Activated naive CD8-positive, alpha-beta T cell treated with anti-CD3 and anti-CD28 coated beads, Interleukin-2, amount 10 ng/mL, durations not matched to agents 7 days and 5 days (primary cell): ENCODE results near the gene REPS2. TPM values are rescaled to one million over a fixed set of nuclear protein-coding genes. Genes with fewer than 3 reads are reported as not detected.
A peak's percentile ranks its signal among the peaks of the same experiment; 100 is the strongest.

Experiments
- ATAC-seq: fragments of 150-1000 bp; cut with Tn5 transposase; one replicate; pipeline ENCODE4 v1.10.0; 2021; ENCODE audit warnings: low read depth, moderate library complexity
- POLR2A ChIA-PET: fragments of 350-600 bp; sonication (Branson Sonifier 250); formaldehyde crosslinking; loops from one replicate; lab custom pipeline; 2021; ENCODE audit warnings: antibody characterized with exemption; lab: Charles Lee
- DNase-seq: peaks from one replicate; pipeline ENCODE4 v3.0.0; 2021
- H3K27ac Mint-ChIP-seq: one replicate; pipeline ENCODE4 v1.8.0; 2022; ENCODE audit warnings: mild to moderate bottlenecking, mixed read lengths
- H3K27me3 Mint-ChIP-seq: one replicate; pipeline ENCODE4 v1.8.0; 2022; ENCODE audit warnings: mild to moderate bottlenecking, moderate library complexity, mixed read lengths
- H3K36me3 Mint-ChIP-seq: one replicate; pipeline ENCODE4 v1.8.0; 2021; ENCODE audit warnings: mild to moderate bottlenecking, mixed read lengths
- H3K4me1 Mint-ChIP-seq: one replicate; pipeline ENCODE4 v1.8.0; 2021; ENCODE audit warnings: mixed read lengths
- H3K4me3 Mint-ChIP-seq: one replicate; pipeline ENCODE4 v1.8.0; 2022; ENCODE audit warnings: mild to moderate bottlenecking, moderate library complexity, mixed read lengths
- H3K9me3 Mint-ChIP-seq: one replicate; pipeline ENCODE4 v1.8.0; 2021; ENCODE audit warnings: mixed read lengths
- total RNA-seq, 2 experiments: library from RNA; stranded (reverse); gene quantifications; one replicate each; pipeline ENCODE4 v1.2.3, GENCODE V29; 2021

REPS2 gene
- total RNA-seq, 2 experiments from 2014 or later, result 0.08 to 0.31 TPM

DNA sequence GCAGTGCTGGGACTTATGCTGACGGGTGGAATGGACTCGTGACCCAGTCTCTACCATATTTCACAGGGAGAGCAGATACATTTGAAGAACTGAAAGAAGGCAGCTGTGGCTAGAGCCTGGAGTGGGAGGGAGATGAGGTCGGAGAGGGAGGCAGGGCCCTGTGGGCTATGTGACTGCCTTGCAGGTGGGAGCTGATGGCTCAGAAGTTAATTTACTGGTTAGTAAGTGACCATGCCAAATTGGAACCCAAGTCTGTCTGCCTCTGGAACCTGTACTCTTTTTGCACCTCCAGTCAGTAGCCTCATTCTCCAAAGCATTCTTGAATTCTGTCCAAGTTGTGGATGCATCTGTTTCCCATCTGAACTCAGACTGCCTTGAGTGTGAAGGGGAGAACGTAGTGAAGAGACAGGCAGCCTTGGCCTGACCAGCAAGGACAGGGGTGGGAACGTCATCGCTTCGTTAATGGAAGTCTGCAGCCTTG lies 92.3 kb downstream of the REPS2 start:
- ATAC-seq, result no peak

DNA sequence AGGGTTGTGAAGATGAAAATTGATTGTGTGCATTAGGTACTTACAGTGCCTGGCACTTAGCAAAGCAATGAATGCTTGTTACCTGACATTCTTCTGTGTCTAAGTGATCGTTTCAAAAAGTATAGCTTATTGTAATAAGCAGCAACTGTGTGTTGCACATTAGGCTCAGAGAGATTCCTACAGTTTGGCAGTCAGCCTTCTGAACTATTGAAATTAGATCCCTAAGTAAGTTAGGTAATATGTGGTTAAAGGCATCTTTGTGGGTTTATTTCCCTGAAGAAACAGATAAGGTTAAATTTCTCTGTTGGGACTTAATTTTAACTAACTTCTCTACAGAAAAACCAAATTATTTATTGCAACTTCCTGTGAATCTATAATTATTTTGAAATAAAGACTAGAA lies 93.4 kb downstream of the REPS2 start:
- Mint-ChIP-seq H3K36me3 (no peaks in the 10 kb centered on the region), H3K9me3 (peaks cover 2% of the 10 kb centered on the region), H3K27me3 (no peaks in the 10 kb centered on the region), H3K4me3 (no peak overlapping the region), H3K4me1 (no peaks in the 10 kb centered on the region), H3K27ac (no peak overlapping the region)
- no peak for ATAC-seq
- no peak for DNase-seq
- POLR2A ChIA-PET, result no interaction called here

More for the DNA sequence above, 92.3 kb downstream of the REPS2 start:
- POLR2A ChIA-PET, result no interaction called here
- H3K4me3 Mint-ChIP-seq, result no peak overlapping the region
- no peaks in the 10 kb centered on the region for H3K4me1 Mint-ChIP-seq
- H3K27me3 Mint-ChIP-seq, result no peaks in the 10 kb centered on the region
- no peak for DNase-seq
- H3K27ac Mint-ChIP-seq, result no peak overlapping the region
- no peaks in the 10 kb centered on the region for H3K36me3 Mint-ChIP-seq
- H3K9me3 Mint-ChIP-seq, result peaks cover 2% of the 10 kb centered on the region

DNA sequence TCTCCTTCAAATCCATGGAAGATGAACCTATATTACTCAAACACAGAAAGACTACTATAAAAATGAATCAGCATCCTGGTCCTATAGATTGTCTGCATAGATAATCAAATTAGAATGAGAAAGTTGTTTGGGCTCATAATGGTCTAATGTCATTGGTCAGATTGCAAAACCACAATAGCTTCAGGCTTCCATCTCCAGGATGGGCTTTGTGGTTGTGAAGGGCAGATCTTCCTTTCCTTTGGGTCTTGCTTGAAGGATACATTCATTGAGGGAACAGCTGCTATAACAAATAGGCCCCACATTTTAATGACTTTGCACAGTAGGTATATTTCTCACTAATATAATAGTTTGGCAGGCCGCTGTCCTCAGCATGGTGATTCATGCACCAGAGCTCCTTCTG lies 94.3 kb downstream of the REPS2 start:
- Mint-ChIP-seq H3K9me3 (peaks cover 2% of the 10 kb centered on the region), H3K4me1 (no peaks in the 10 kb centered on the region), H3K36me3 (no peaks in the 10 kb centered on the region), H3K4me3 (no peak overlapping the region), H3K27me3 (no peaks in the 10 kb centered on the region), H3K27ac (no peak overlapping the region)
- DNase-seq, result no peak
- POLR2A ChIA-PET, result no interaction called here
- no peak for ATAC-seq

DNA sequence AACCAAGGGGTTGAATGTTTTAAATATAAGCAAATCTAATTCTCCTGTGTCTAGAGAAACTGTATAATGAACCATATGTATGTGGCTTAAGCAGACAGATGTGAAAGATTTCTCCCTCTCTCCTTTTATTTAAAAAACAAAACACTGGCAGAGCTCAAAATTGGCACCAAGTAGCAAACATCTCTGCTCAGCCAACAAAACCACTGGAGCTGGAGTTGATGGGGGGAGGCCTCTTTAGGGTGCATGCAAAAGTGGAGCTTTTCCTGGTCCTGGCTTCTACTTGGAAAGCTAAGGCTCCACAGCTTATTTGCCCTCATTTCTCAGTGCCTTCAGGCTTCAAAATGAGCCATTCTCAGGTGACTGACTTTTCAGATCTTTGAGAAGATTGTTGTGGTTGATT lies 95.6 kb downstream of the REPS2 start:
- Mint-ChIP-seq H3K36me3 (no peaks in the 10 kb centered on the region), H3K4me3 (no peak overlapping the region), H3K9me3 (peaks cover 2% of the 10 kb centered on the region), H3K4me1 (peaks cover 3% of the 10 kb centered on the region), H3K27ac (no peak overlapping the region), H3K27me3 (no peaks in the 10 kb centered on the region)
- DNase-seq (no peak), ATAC-seq (no peak)
- POLR2A ChIA-PET, result no interaction called here

GRCh38 chrX:17046478-17047097 lies 100.1 kb downstream of the REPS2 start:
- no peak overlapping the region for H3K27ac Mint-ChIP-seq
- H3K9me3 Mint-ChIP-seq, result no peaks in the 10 kb centered on the region
- no peaks in the 10 kb centered on the region for H3K36me3 Mint-ChIP-seq
- POLR2A ChIA-PET, result no interaction called here
- H3K4me1 Mint-ChIP-seq, result peaks cover 3% of the 10 kb centered on the region
- ATAC-seq (peak; percentile 45), DNase-seq (peak; percentile 19)
- H3K4me3 Mint-ChIP-seq, result no peak overlapping the region
- H3K27me3 Mint-ChIP-seq, result no peaks in the 10 kb centered on the region

DNA sequence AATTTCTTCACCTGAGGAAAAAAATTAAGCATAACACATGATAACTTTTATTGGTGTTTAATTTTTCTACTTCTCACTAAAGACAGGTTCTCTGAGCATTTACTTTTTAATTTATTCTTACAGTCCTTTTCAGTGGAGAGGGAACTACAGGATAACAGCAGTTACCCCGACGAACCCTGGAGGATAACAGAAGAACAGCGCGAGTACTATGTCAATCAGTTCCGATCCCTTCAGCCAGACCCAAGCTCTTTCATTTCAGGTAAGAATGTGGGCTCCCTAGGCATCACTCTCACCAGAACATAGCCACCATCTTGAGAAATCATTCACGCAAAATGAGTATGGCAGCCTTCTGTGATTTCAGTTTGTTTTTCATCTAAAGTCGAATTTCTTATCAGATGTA lies 100.8 kb downstream of the REPS2 start:
- ATAC-seq, result no peak
- no peaks in the 10 kb centered on the region for H3K9me3 Mint-ChIP-seq
- POLR2A ChIA-PET, result no interaction called here
- H3K27me3 Mint-ChIP-seq, result no peaks in the 10 kb centered on the region
- H3K27ac Mint-ChIP-seq, result no peak overlapping the region
- peaks cover 3% of the 10 kb centered on the region for H3K4me1 Mint-ChIP-seq
- no peak overlapping the region for H3K4me3 Mint-ChIP-seq
- no peak for DNase-seq
- H3K36me3 Mint-ChIP-seq, result no peaks in the 10 kb centered on the region

DNA sequence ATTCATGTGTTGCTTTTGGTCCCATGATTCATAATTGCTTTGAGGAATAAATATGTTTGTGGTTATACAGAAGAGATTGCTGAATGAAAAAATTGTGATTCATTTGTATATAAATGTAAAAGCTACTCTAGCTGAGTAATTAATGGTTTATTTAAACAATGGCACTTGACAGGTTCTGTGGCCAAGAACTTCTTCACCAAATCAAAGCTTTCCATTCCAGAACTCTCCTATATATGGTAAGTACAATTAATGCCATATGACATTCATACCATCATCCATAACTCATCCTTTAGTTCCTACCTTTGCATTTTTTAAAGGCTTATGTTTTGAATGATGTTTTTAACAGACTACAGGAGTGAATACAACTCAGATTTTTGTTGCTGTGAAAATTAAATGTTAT lies 105.8 kb downstream of the REPS2 start:
- H3K27ac Mint-ChIP-seq, result no peak overlapping the region
- DNase-seq (no peak), ATAC-seq (no peak)
- POLR2A ChIA-PET, result no interaction called here
- H3K9me3 Mint-ChIP-seq, result no peaks in the 10 kb centered on the region
- no peaks in the 10 kb centered on the region for H3K27me3 Mint-ChIP-seq
- no peak overlapping the region for H3K4me3 Mint-ChIP-seq
- no peaks in the 10 kb centered on the region for H3K36me3 Mint-ChIP-seq
- H3K4me1 Mint-ChIP-seq, result no peaks in the 10 kb centered on the region

- no peak for DNase-seq
- no peaks in the 10 kb centered on the region for H3K4me1 Mint-ChIP-seq
- H3K36me3 Mint-ChIP-seq, result no peaks in the 10 kb centered on the region
- H3K9me3 Mint-ChIP-seq, result no peaks in the 10 kb centered on the region
- no peaks in the 10 kb centered on the region for H3K27me3 Mint-ChIP-seq
- H3K4me3 Mint-ChIP-seq, result no peak overlapping the region
- no peak overlapping the region for H3K27ac Mint-ChIP-seq
- POLR2A ChIA-PET, result no interaction called here
- ATAC-seq, result no peak
Measured at GRCh38 chrX:17052793-17053192, 106.3 kb downstream of the REPS2 start.

DNA sequence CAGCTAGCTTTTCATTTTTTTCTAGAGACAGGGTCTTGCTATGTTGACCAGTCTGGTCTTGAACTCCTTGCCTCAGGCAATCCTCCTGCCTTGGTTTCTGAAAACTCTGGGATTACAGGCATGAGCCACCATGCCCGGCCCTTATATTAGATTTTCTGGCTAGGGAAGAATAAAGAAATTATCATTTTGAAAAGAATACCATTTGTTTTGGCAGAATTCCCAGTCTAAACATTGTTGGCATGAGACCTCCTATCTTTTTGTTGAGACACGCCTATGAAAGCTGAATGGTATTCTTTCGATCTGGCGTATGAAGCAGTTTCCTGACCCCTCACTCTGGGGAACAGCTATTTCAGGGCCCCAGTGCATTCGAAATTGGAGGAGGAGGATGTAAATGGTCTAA lies 107.0 kb downstream of the REPS2 start:
- Mint-ChIP-seq H3K27me3 (no peaks in the 10 kb centered on the region), H3K36me3 (no peaks in the 10 kb centered on the region), H3K4me1 (no peaks in the 10 kb centered on the region), H3K27ac (no peak overlapping the region), H3K9me3 (no peaks in the 10 kb centered on the region), H3K4me3 (no peak overlapping the region)
- POLR2A ChIA-PET, result no interaction called here
- ATAC-seq (no peak), DNase-seq (no peak)

DNA sequence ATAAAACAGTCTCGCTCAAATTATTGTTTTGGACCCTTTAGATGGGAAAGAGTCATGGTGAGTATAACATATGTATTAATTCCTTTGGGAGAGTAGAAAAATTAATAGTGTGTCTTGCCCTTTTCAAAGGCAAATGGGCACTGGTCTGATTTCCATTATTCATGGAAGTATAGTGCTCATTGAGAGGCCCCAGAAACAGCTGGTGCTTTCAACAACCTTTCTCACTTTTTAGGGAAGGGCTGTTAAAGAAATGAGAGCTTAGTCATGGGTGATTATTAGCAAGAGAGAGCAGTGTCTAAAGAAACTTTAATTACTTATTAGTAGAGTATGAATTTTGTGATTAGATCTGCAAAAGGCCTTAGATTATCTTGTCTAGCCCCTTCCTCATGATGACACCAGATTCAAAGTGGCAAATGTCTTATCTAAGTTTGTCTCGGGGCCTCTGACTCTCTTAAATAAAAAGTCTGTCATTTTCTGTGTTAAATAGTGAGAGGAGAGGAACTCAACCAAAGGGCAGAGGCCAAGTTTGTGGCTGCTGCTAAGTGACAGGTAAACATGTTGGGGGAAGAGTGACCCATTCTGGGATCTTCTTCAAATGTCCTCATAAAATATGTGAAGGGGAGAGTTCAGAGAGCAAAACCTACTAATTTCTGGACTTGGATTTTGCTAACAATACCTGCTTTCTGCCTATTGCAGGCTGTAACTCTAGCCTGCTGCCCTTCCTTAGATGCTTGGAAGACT lies 110.6 kb downstream of the REPS2 start:
- POLR2A ChIA-PET, result no interaction called here
- Mint-ChIP-seq H3K4me3 (no peak overlapping the region), H3K27ac (no peak overlapping the region), H3K9me3 (no peaks in the 10 kb centered on the region), H3K27me3 (no peaks in the 10 kb centered on the region), H3K36me3 (no peaks in the 10 kb centered on the region), H3K4me1 (no peaks in the 10 kb centered on the region)
- no peak for DNase-seq
- no peak for ATAC-seq

DNA sequence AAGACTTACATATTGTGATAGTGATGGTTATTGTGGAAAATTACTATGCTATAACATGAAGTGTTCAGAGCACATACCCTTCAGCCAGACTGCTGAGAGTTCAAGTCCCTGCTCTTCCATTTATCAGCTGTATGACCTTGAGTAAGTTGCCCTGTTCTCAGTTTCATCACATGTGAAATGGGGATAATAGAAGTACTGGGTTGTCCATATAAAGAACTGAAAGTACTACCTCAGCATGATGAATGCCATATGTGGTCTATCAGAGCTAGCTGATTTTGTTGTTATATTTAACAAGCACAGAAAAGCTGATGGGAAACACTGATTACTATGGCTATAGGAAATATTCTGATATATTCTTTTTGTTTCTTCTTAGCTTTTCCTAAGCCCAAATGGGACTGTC lies 115.6 kb downstream of the REPS2 start:
- ATAC-seq, result no peak

GRCh38 chrX:17065100-17065499 lies 118.6 kb downstream of the REPS2 start:
- H3K27me3 Mint-ChIP-seq, result no peaks in the 10 kb centered on the region

More for the DNA sequence above, 115.6 kb downstream of the REPS2 start:
- H3K4me1 Mint-ChIP-seq, result no peaks in the 10 kb centered on the region
- no peak for DNase-seq
- H3K27ac Mint-ChIP-seq, result no peak overlapping the region
- POLR2A ChIA-PET, result no interaction called here
- no peak overlapping the region for H3K4me3 Mint-ChIP-seq
- no peaks in the 10 kb centered on the region for H3K27me3 Mint-ChIP-seq
- H3K36me3 Mint-ChIP-seq, result no peaks in the 10 kb centered on the region
- H3K9me3 Mint-ChIP-seq, result no peaks in the 10 kb centered on the region

DNA sequence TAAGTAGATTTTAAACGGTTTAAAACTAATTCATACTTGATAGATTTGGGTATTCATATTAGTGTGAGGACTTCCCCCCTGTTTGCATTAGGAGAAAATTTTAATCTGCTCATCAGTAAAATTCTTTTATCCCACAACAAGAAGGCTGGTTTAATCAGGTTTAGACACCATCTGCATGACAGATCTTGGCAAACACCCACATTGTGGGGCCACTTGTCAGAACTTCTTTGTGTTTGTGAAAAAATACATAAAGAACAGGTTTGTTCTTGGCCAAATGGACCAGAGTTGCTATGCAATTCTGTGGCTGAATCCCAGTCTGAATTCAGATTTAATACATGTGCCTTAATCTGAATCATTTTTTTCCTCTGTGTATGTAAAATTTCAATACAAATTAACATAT lies 121.1 kb downstream of the REPS2 start:
- H3K4me3 Mint-ChIP-seq, result no peak overlapping the region
- H3K27me3 Mint-ChIP-seq, result peaks cover 8% of the 10 kb centered on the region
- ATAC-seq (no peak), DNase-seq (no peak)
- no peaks in the 10 kb centered on the region for H3K4me1 Mint-ChIP-seq
- no peaks in the 10 kb centered on the region for H3K36me3 Mint-ChIP-seq
- POLR2A ChIA-PET, result no interaction called here
- H3K27ac Mint-ChIP-seq, result no peak overlapping the region
- H3K9me3 Mint-ChIP-seq, result no peaks in the 10 kb centered on the region

More at GRCh38 chrX:17065100-17065499, 118.6 kb downstream of the REPS2 start:
- Mint-ChIP-seq H3K4me1 (no peaks in the 10 kb centered on the region), H3K4me3 (no peak overlapping the region), H3K36me3 (no peaks in the 10 kb centered on the region), H3K9me3 (no peaks in the 10 kb centered on the region), H3K27ac (no peak overlapping the region)
- DNase-seq (no peak), ATAC-seq (no peak)
- POLR2A ChIA-PET, result no interaction called here

DNA sequence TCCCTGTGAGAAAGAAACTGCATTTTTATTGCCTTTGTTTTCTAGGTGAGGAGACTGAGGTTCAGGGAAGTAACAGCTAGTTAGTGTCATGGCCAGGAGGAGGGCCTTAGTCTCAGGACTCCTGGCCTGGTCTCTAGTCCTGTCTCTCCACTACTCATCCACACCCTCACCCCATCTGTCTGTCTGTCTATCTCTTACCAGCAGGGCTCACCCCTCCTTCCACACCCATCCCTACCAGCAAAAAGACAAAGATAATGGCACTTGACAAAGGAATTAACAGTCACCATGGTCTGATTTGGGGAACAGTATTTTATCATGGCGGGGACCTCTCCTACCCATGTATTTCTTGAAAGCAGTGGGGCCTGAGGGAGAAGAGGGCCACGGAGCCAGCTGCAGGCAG lies 125.8 kb downstream of the REPS2 start:
- POLR2A ChIA-PET, result no interaction called here
- Mint-ChIP-seq H3K4me1 (peaks cover 6% of the 10 kb centered on the region), H3K27ac (no peak overlapping the region), H3K4me3 (no peak overlapping the region), H3K36me3 (no peaks in the 10 kb centered on the region), H3K27me3 (peaks cover 13% of the 10 kb centered on the region), H3K9me3 (no peaks in the 10 kb centered on the region)
- no peak for ATAC-seq
- DNase-seq, result no peak
